GM12878 (cell line): ENCODE results near the gene MYDGF. TPM values are rescaled to one million over a fixed set of nuclear protein-coding genes. Genes with fewer than 3 reads are reported as not detected.

Experiments used
- ATAC-seq: fragments of 200-7000 bp; cut with Tn5 transposase; 3 replicates; pipeline ENCODE4 v1.9.1; 2020; ENCODE audit warnings: mild to moderate bottlenecking, moderate library complexity
- BruUV-seq: library from RNA; stranded (reverse); fragments of 400-500 nt; replicated peaks from 2 replicates; lab custom pipeline; 2021; lab: Mats Ljungman, UMichigan
- CTCF ChIA-PET: fragments of 300-600 bp; sonication (Branson Sonifier 250); formaldehyde crosslinking; extraction: SDS; loops from one replicate; lab custom pipeline; 2021; ENCODE audit warnings: inconsistent platforms; lab: Yijun Ruan, JAX
- POLR2A ChIA-PET: fragments of 350-600 bp; formaldehyde crosslinking; extraction: SDS; loops from one replicate; lab custom pipeline; 2021; ENCODE audit warnings: inconsistent platforms; lab: Charles Lee
- RAD21 ChIA-PET: fragments of 300-600 bp; sonication (Branson Sonifier 250); formaldehyde crosslinking; loops from one replicate; lab custom pipeline; 2023; ENCODE audit warnings: antibody characterized with exemption; ENCODE audit not compliant: unreplicated experiment; lab: Charles Lee
- SMC1A ChIA-PET: fragments of 300-600 bp; sonication (Branson Sonifier 250); formaldehyde crosslinking; loops from one replicate; lab custom pipeline; 2023; ENCODE audit not compliant: unreplicated experiment, uncharacterized antibody; lab: Charles Lee
- DNase-seq: peaks from one replicate; pipeline ENCODE4 v3.0.0-alpha.2; 2011; ENCODE audit warnings: low read depth, low spot score
- FAIRE-seq: peaks from 3 replicates; lab custom pipeline; 2011; peaks lifted over from hg19 to GRCh38; lab: Jason Lieb, UNC
- H2AFZ ChIP-seq: 2 replicates; pipeline ENCODE4 v1.6.0; 2011; ENCODE audit warnings: low read depth, low read length, control low read depth; ENCODE audit not compliant: control insufficient read depth
- H3K27ac ChIP-seq: 2 replicates; pipeline ENCODE4 v1.5.1; 2011; ENCODE audit warnings: control low read depth; ENCODE audit not compliant: control insufficient read depth, insufficient read depth
- H3K27me3 ChIP-seq, 2 experiments: replicated peaks in 1 of 2; 2 replicates each; pipeline versions ENCODE4 v1.6.0 to v1.6.1; 2011; ENCODE audit warnings: low read length in 1 of 2; ENCODE audit not compliant: control insufficient read depth in 2 of 2, insufficient read depth in 2 of 2
- H3K36me3 ChIP-seq, 2 experiments: 2 replicates each; pipeline ENCODE4 v1.5.1; 2011; ENCODE audit warnings: low read length in 1 of 2; ENCODE audit not compliant: control insufficient read depth in 2 of 2, insufficient read depth in 2 of 2
- H3K4me1 ChIP-seq: 2 replicates; pipeline ENCODE4 v1.6.1; 2011; ENCODE audit warnings: mild to moderate bottlenecking, low read length, moderate library complexity, mixed read lengths; ENCODE audit not compliant: control insufficient read depth, insufficient read depth
- H3K4me2 ChIP-seq: 2 replicates; pipeline ENCODE4 v1.6.0; 2011; ENCODE audit warnings: control low read depth; ENCODE audit not compliant: control insufficient read depth, insufficient read depth
- H3K4me3 ChIP-seq: fragments of 200-600 bp; sonication (generic); 2 replicates; pipeline ENCODE4 v1.5.1; 2016
- H3K79me2 ChIP-seq: 2 replicates; pipeline ENCODE4 v1.6.0; 2011; ENCODE audit warnings: low read length; ENCODE audit not compliant: control insufficient read depth, insufficient read depth
- H3K9ac ChIP-seq: 2 replicates; pipeline ENCODE4 v1.8.0; 2011; ENCODE audit warnings: low read length, control low read depth, mixed read lengths; ENCODE audit not compliant: control insufficient read depth, insufficient read depth
- H3K9me3 ChIP-seq: replicated peaks from 3 replicates; pipeline ENCODE4 v1.5.1; 2011; ENCODE audit warnings: mild to moderate bottlenecking, low read length; ENCODE audit not compliant: control insufficient read depth, insufficient read depth
- H4K20me1 ChIP-seq: 2 replicates; pipeline ENCODE4 v1.6.0; 2011; ENCODE audit not compliant: control insufficient read depth, insufficient read depth
- BHLHE40 ChIP-seq, 2 experiments: fragments of 450-650 bp in 1 of 2; IDR thresholded peaks; 2 replicates each; pipeline ENCODE4 v1.6.1; 2011 to 2017; ENCODE audit warnings: low read depth in 2 of 2, borderline replicate concordance in 1 of 2, improper control_type of control experiment in 1 of 2, low read length in 1 of 2, mild to moderate bottlenecking in 1 of 2
- BRCA1 ChIP-seq: IDR thresholded peaks from 2 replicates; pipeline ENCODE4 v1.6.1; 2011; ENCODE audit warnings: low read depth, low read length, improper control_type of control experiment
- CBX3 ChIP-seq: fragments of 200-600 bp; sonication (generic); IDR thresholded peaks from 2 replicates; pipeline ENCODE4 v1.6.1; 2016; ENCODE audit warnings: low read depth, borderline replicate concordance
- CBX5 ChIP-seq: sonication (generic); IDR thresholded peaks from 2 replicates; pipeline ENCODE4 v1.6.1; 2016; ENCODE audit warnings: low read depth, moderate library complexity, mild to moderate bottlenecking, inconsistent platforms
- CHD1 ChIP-seq: IDR thresholded peaks from 2 replicates; pipeline ENCODE4 v1.6.1; 2012; ENCODE audit warnings: low read depth, low read length, improper control_type of control experiment
- CREM ChIP-seq: IDR thresholded peaks from 2 replicates; pipeline ENCODE4 v1.6.1; 2014; ENCODE audit warnings: antibody characterized with exemption, low read depth
- RELA ChIP-seq: fragments of 450-650 bp; IDR thresholded peaks from 2 replicates; pipeline ENCODE4 v1.8.0; 2014; ENCODE audit warnings: borderline replicate concordance; ENCODE audit not compliant: partially characterized antibody
- RFX5 ChIP-seq: IDR thresholded peaks from 2 replicates; pipeline ENCODE4 v1.6.1; 2011; ENCODE audit warnings: low read depth, low read length, improper control_type of control experiment
- WGBS: methylation state at CpG from one replicate; pipeline ENCODE4 v1.1.6; 2016; ENCODE audit warnings: low lambda C conversion rate; ENCODE audit not compliant: insufficient replicate concordance, insufficient coverage; ENCODE audit errors: missing lambda C conversion rate; 5-methylcytosine and 5-hydroxymethylcytosine counted together
- in situ Hi-C: fragments of 300-500 bp; cut with MboI; formaldehyde crosslinking; loops from 9 replicates; pipeline ENCODE4 v1.14.3; 2018; ENCODE audit warnings: mixed read lengths
- intact Hi-C: fragments of 100-400 bp; cut with micrococcal nuclease; formaldehyde crosslinking; loops from one replicate; pipeline ENCODE4 v1.14.2; 2022; ENCODE audit not compliant: unreplicated experiment
- polyA plus RNA-seq, 11 experiments: library from polyadenylated mRNA; depleted of rRNA in 4 of 11; unstranded in 6 of 11; stranded (reverse) in 5 of 11; fragments of >200 nt; fragmentation: Nextera tagmentation in 4 of 11; fragmentation: Illumina TruSeq in 1 of 11; extraction: Ambion mirVana in 4 of 11; extraction: Trizol in 1 of 11; gene quantifications; 1 replicate in 1 of 11; 2 replicates in 10 of 11; pipeline versions ENCODE4 v1.2.1 to v1.2.3, GENCODE V29; 2011 to 2016; ENCODE audit warnings: inconsistent platforms in 2 of 11, missing spikeins in 2 of 11, low read depth in 1 of 11
- total RNA-seq, 4 experiments: library from RNA; depleted of rRNA in 3 of 4; stranded (reverse); fragments of >200 nt in 3 of 4; fragmentation: Illumina TruSeq in 1 of 4; extraction: Trizol in 1 of 4; gene quantifications; 2 replicates each; pipeline versions ENCODE4 v1.2.1 to v1.2.3, GENCODE V29; 2013 to 2021
- TF ChIP-seq, protein P1 (sequence below): fragments of 450-650 bp; IDR thresholded peaks from 2 replicates; pipeline ENCODE4 v1.6.1; 2017; ENCODE audit warnings: borderline replicate concordance
- TF ChIP-seq, protein P2 (sequence below): IDR thresholded peaks from 2 replicates; pipeline ENCODE4 v1.6.1; 2011; ENCODE audit warnings: mild to moderate bottlenecking, low read depth, low read length, moderate library complexity; ENCODE audit not compliant: insufficient replicate concordance

The MYDGF gene
- total and polyA plus RNA-seq, 10 of the 15 experiments (the other 5 are each of a cell fraction or from before 2014, with no cell fraction given), result 2.3 to 196 (median 57.5) TPM

DNA sequence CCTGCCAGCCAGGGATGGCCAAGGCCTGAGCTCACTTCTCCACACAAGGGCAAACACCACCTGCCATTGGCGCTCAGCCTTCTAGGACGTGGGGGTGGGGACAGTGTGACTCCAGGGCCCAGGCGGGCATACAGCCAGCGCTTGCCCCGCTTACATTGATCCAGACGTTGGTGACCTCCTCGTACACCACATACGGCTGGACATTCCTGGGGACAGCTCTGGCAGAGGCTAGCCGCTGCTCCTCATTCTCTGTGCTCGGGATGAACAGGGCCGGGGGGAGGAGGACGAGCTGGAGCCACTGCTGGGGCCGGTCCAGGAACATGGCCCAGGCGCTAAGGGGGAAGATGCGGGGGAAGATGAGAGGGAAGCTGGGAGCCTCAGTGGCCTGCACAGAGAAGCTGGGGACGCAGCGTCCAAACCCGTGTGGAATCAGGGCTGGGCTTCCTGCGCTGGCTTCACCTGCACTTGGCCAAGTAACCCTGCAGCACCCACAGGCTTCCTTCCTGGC is 25.1 kb upstream of the MYDGF start:
- 94% methylated on average over 19 of the region's 19 CpGs for WGBS
- no peak overlapping the region for H3K9ac ChIP-seq
- ChIA-PET CTCF (interaction anchor here (0.8 kb wide), 1 partner anchor 33 kb away, joined by 3 read pairs; no protein-coding TSS in a partner anchor), RAD21 (no interaction called here), POLR2A (no interaction called here), SMC1A (no interaction called here)
- no peaks in the 10 kb centered on the region for H4K20me1 ChIP-seq
- FAIRE-seq, result no peak
- DNase-seq, result no peak
- H3K4me3 ChIP-seq, result no peak overlapping the region
- H3K79me2 ChIP-seq, result no peaks in the 10 kb centered on the region
- TF ChIP-seq CREM (no peak), CBX3 (no peak), CBX5 (no peak), BHLHE40 (IDR thresholded peaks at IDR 0.05; ENCODE audit: borderline replicate concordance in 1 of 2, low read depth in 2 of 2, low read length in 1 of 2) (no peak), BRCA1 (no peak), CHD1 (no peak), RFX5 (no peak), RELA (no peak)
- TF ChIP-seq, protein P1, sequence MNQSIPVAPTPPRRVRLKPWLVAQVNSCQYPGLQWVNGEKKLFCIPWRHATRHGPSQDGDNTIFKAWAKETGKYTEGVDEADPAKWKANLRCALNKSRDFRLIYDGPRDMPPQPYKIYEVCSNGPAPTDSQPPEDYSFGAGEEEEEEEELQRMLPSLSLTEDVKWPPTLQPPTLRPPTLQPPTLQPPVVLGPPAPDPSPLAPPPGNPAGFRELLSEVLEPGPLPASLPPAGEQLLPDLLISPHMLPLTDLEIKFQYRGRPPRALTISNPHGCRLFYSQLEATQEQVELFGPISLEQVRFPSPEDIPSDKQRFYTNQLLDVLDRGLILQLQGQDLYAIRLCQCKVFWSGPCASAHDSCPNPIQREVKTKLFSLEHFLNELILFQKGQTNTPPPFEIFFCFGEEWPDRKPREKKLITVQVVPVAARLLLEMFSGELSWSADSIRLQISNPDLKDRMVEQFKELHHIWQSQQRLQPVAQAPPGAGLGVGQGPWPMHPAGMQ, result no peak
- TF ChIP-seq, protein P2, sequence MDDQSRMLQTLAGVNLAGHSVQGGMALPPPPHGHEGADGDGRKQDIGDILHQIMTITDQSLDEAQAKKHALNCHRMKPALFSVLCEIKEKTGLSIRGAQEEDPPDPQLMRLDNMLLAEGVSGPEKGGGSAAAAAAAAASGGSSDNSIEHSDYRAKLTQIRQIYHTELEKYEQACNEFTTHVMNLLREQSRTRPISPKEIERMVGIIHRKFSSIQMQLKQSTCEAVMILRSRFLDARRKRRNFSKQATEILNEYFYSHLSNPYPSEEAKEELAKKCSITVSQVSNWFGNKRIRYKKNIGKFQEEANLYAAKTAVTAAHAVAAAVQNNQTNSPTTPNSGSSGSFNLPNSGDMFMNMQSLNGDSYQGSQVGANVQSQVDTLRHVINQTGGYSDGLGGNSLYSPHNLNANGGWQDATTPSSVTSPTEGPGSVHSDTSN, result no peak
- ATAC-seq, result no peak
- H3K27ac ChIP-seq, result no peak overlapping the region
- no peak overlapping the region for H3K4me2 ChIP-seq
- H3K36me3 ChIP-seq, result peaks cover 19 to 35% of the 10 kb centered on the region in 2 experiments; a peak in 3 of 4 replicates
- H2AFZ ChIP-seq, result no peak overlapping the region
- in situ Hi-C loops (no loop called here), intact Hi-C loops (no loop called here)
- no peaks in the 10 kb centered on the region for H3K4me1 ChIP-seq
- no TSS peak for BruUV-seq
- no peaks in the 10 kb centered on the region for H3K27me3 ChIP-seq
- H3K9me3 ChIP-seq, result no peaks in the 10 kb centered on the region
